ENCODE data around the gene NDUFA12.
"Not testable (repeated sequence)": the region's sequence is repeated elsewhere in the genome, so short reads cannot be mapped to it uniquely, and the experiment has no call there.

NDUFA12 gene

DNA sequence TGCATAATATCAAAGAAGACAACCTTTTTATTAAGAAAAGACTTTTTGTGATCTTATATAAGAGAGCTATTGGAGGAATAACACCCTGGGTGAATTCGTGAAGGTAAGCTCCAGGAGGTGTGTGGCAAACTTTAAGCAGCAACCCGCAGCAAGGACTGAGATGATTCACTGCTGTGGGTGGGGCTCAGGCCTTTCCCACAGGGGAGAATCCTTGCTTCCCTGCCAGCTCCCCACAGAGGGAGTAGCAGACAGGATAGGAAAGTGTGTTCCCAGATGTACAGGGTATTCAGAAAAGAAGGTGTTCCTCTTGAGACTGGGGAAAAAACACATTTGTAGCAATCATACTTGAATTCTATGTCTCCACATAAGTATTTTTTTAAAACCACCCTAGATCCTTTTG, 9.2 kb downstream of the NDUFA12 start:
- no peak overlapping the region for H3K27ac ChIP-seq
- TF ChIP-seq, protein P1, sequence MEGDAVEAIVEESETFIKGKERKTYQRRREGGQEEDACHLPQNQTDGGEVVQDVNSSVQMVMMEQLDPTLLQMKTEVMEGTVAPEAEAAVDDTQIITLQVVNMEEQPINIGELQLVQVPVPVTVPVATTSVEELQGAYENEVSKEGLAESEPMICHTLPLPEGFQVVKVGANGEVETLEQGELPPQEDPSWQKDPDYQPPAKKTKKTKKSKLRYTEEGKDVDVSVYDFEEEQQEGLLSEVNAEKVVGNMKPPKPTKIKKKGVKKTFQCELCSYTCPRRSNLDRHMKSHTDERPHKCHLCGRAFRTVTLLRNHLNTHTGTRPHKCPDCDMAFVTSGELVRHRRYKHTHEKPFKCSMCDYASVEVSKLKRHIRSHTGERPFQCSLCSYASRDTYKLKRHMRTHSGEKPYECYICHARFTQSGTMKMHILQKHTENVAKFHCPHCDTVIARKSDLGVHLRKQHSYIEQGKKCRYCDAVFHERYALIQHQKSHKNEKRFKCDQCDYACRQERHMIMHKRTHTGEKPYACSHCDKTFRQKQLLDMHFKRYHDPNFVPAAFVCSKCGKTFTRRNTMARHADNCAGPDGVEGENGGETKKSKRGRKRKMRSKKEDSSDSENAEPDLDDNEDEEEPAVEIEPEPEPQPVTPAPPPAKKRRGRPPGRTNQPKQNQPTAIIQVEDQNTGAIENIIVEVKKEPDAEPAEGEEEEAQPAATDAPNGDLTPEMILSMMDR (conservative IDR thresholded peaks at IDR 0.05), result no peak

DNA sequence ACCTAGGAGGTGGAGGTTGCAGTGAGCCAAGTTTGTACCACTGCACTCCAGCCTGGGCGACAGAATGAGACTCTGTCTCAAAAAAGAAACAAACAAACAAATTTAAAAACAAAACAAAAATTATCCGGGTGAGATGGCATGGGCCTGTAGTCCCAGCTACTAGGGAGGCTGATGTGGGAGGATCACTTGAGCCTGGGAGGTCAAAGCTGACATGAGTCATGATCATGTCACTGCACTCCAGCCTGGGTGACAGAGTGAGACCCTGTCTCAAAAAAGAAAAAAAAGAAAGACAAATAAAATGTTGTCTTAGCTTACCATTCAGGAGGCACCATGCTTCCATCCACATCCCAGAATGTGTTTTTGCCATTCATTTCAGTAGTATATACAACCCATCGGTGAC, 9.6 kb downstream of the NDUFA12 start:
- not testable (repeated sequence) for H3K27ac ChIP-seq

DNA sequence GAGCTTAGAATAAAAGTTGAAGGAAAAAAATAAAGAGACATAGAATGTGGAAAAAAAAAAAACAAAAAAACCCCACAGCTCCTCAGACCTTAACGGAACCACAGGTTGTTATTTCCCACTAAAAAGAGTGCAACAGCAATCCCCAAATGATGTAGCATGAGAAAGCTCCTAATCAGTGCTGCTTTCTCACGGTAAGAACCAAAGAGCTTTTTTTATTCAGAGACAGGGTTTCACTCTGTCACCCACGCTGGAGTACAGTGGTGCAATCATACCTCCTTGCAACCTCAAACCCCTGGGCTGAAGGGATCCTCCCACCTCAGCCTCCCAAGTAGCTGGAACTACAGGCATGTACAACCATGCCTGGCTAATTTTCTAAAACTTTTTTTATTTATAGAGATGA, 13.3 kb downstream of the NDUFA12 start:
- TF ChIP-seq, protein P1 (conservative IDR thresholded peaks at IDR 0.05), result no peak
- no peak overlapping the region for H3K27ac ChIP-seq

DNA sequence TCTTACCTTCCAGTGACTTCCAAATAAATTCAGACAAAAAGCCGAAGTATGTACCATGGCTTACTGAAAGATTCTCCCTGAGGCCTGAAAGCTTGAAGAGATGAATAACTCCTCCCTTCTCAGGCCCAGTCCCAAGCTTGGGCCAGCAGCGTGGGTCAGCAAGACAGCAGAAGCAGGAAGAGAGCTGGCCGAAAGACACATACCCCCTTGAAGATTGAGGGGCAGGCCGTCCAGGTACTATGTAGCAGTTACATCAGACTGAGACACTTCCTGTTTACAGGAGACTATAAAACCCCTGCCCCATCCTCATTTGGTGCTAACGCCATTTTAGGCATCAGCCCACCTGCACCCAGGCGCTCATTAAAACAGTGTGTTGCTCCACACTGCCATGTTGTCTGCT, 15.0 kb downstream of the NDUFA12 start:
- no peak overlapping the region for H3K27ac ChIP-seq
- TF ChIP-seq, protein P1 (conservative IDR thresholded peaks at IDR 0.05), result no peak

DNA sequence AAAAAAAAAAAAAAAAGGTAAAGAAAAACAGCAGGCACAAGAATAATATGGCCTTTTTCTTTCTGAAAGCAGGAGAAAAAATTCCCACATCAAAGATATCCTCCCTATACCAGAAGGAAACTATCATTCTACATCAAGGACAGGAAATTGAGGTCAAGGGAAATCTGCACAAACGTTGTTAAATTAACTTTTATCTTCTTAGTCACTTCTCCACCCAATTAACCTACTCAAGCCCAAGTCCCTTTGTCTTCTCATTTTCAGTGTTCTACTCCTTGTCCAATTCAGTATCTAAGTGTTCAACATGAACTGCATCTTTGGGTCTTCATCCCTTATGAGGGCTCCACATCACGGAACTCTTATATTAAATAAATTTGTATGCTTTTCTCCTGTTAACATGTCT, 15.7 kb downstream of the NDUFA12 start:
- H3K27ac ChIP-seq, result no peak overlapping the region

DNA sequence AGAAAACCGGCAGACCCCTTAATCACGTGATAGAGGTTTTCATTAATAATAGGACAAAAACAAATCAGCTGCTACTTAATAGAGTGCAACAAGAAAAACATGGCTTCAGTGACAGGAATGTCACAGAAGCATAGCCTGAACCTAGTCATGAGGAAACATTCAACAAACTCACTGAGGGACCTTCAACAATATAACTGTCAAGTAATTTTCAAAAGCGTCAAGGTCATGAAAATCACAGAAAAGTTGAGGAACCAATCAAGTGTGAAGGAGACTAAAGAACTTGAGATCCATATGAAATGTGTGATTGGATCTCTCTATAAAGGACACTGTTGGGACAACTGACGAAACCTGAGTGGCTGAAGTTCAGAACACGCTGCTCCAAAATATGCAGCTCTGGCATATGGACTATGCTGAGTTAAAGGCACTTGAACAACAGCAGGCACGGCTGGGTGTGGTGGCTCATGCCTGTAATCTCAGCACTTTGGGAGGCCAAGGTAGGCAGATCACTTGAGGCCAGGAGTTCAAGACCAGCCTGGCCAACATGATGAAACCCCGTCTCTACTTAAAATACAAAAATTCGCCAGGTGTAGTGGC, 16.3 kb downstream of the NDUFA12 start:
- no peak overlapping the region for H3K27ac ChIP-seq
- TF ChIP-seq, protein P1 (conservative IDR thresholded peaks at IDR 0.05), result no peak

More for the DNA sequence above, 15.7 kb downstream of the NDUFA12 start:
- TF ChIP-seq, protein P1 (conservative IDR thresholded peaks at IDR 0.05), result no peak

DNA sequence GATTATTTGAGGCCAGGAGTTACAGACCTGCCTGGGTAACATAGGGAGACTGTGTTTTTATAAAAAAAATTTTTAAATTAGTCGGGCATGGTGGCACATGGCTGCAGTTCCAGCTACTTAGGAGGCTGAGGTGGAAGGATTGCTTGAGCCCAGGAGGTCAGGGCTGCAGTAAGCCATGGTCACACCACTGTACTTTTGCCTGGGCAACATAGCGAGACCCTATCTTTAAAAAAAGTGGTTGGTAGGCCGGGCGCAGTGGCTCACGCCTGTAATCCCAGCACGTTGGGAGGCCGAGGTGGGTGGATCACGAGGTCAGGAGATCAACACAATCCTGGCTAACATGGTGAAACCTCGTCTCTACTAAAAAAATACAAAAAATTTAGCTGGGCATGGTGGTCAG, 18.4 kb downstream of the NDUFA12 start:
- not testable (repeated sequence) for H3K27ac ChIP-seq

DNA sequence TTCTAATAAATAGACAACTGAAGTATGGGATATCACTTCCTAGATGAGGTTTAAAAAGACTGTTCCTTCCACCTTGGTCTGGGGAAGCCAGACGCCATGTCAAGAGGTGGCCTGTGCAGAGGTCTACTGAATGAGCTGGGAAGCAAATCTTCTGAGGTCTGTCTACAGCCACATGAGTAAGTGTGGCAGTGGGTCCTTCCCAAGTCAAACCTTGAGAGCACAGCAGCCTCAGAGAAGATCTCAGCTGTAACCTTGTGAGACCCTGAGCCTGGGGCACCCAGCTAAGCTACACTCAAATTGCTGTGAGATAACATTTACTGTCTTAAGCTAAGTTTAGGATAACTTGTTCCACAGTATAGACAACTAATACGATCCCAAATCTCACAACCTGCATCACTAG, 20.2 kb downstream of the NDUFA12 start:
- TF ChIP-seq, protein P1 (conservative IDR thresholded peaks at IDR 0.05), result no peak
- no peak overlapping the region for H3K27ac ChIP-seq

DNA sequence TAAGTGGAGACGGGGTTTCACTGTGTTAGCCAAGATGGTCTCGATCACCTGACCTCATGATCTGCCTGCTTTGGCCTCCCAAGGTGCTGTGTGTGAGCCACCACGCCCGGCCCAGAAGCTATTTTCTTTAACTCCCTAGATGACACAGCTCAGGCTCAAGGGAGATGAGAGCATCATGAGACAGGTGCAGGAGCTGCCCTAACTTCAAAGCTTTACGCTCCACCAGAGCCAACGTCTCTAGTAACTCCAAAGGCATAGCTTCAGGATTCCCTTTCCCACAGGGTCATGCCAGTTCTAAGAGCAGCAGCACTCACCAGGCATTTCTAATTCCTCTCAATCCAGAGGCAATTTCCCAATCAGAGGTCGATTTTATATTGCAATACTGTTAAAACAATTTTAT, 21.0 kb downstream of the NDUFA12 start:
- TF ChIP-seq, protein P1 (conservative IDR thresholded peaks at IDR 0.05), result no peak
- H3K27ac ChIP-seq, result no peak overlapping the region

Data from VCaP (cell line).